KBM-7 (cell line): ENCODE results near the gene COQ9.

Source experiments
- DNase-seq: peaks from one replicate; pipeline ENCODE4 v3.0.0-alpha.2; 2015
- in situ Hi-C: fragments of 300-500 bp; cut with MboI; formaldehyde crosslinking; loops from 2 replicates; pipeline ENCODE4 v1.14.3; 2020; ENCODE audit warnings: low sequenced_read_pairs, low pct_unique_long_range_greater_than_20kb, mixed read lengths

The COQ9 gene

GRCh38 chr16:57502048-57502775 is 54.9 kb downstream of the COQ9 start:
- in situ Hi-C loops, result no loop called here
- no peak for DNase-seq

- DNase-seq, result no peak
Observed at GRCh38 chr16:57503366-57503765, 56.1 kb downstream of the COQ9 start.

GRCh38 chr16:57504001-57504400 is 56.7 kb downstream of the COQ9 start:
- in situ Hi-C loops, result no loop called here
- no peak for DNase-seq

More at GRCh38 chr16:57503366-57503765, 56.1 kb downstream of the COQ9 start:
- in situ Hi-C loops, result no loop called here

GRCh38 chr16:57504491-57504890 is 57.2 kb downstream of the COQ9 start:
- in situ Hi-C loops, result no loop called here
- DNase-seq, result no peak

- in situ Hi-C loops, result no loop called here
- DNase-seq, result no peak
Observed at GRCh38 chr16:57505169-57505568, 57.9 kb downstream of the COQ9 start.

GRCh38 chr16:57507136-57508034 is 60.1 kb downstream of the COQ9 start:
- no peak for DNase-seq
- in situ Hi-C loops, result no loop called here

- in situ Hi-C loops, result no loop called here
- DNase-seq, result no peak
Observed at GRCh38 chr16:57508035-57508425, 60.8 kb downstream of the COQ9 start.

GRCh38 chr16:57509231-57509923 is 62.1 kb downstream of the COQ9 start:
- in situ Hi-C loops, result no loop called here
- no peak for DNase-seq

- in situ Hi-C loops, result no loop called here
- no peak for DNase-seq
Observed at GRCh38 chr16:57510016-57510871, 63.0 kb downstream of the COQ9 start.
